Calu3 (cell line): ENCODE data around the gene TBP. TPM values are rescaled to one million over a fixed set of nuclear protein-coding genes. Genes with fewer than 3 reads are reported as not detected.

Source experiments
- BruUV-seq: library from RNA; stranded (reverse); fragments of 400-500 nt; replicated peaks from 2 replicates; lab custom pipeline; 2021; lab: Mats Ljungman, UMichigan
- CTCF ChIA-PET: fragments of 300-600 bp; sonication (Branson Sonifier 250); formaldehyde crosslinking; loops from one replicate; lab custom pipeline; 2022; ENCODE audit warnings: antibody characterized with exemption; lab: Charles Lee
- DNase-seq: peaks from one replicate; pipeline ENCODE4 v3.0.0; 2022
- H3K27ac Mint-ChIP-seq: one replicate; pipeline ENCODE4 v1.8.0; 2022; ENCODE audit warnings: mixed read lengths; ENCODE audit not compliant: unreplicated experiment
- H3K27me3 Mint-ChIP-seq: one replicate; pipeline ENCODE4 v1.8.0; 2022; ENCODE audit warnings: mixed read lengths; ENCODE audit not compliant: unreplicated experiment
- H3K36me3 Mint-ChIP-seq: one replicate; pipeline ENCODE4 v1.8.0; 2022; ENCODE audit warnings: mild to moderate bottlenecking, moderate library complexity, mixed read lengths; ENCODE audit not compliant: insufficient read depth, unreplicated experiment
- H3K4me1 Mint-ChIP-seq: one replicate; pipeline ENCODE4 v1.8.0; 2022; ENCODE audit warnings: mild to moderate bottlenecking, low read depth, mixed read lengths; ENCODE audit not compliant: unreplicated experiment
- H3K4me3 Mint-ChIP-seq: one replicate; pipeline ENCODE4 v1.8.0; 2022; ENCODE audit warnings: mild to moderate bottlenecking, low read depth, moderate library complexity, mixed read lengths; ENCODE audit not compliant: unreplicated experiment
- H3K9me3 Mint-ChIP-seq: one replicate; pipeline ENCODE4 v1.8.0; 2022; ENCODE audit warnings: low read depth, mixed read lengths; ENCODE audit not compliant: unreplicated experiment
- intact Hi-C: fragments of 100-400 bp; cut with micrococcal nuclease; formaldehyde crosslinking; loops from one replicate; pipeline ENCODE4 v1.10.0; 2022; ENCODE audit not compliant: unreplicated experiment
- total RNA-seq: library from RNA; stranded (reverse); gene quantifications from 2 replicates; pipeline ENCODE4 v1.2.3, GENCODE V29; 2022
- TF ChIP-seq, protein P1 (sequence below): fragments of 200-600 bp; IDR thresholded peaks from one replicate; pipeline ENCODE4 v1.8.0; 2022; ENCODE audit warnings: antibody characterized with exemption; ENCODE audit not compliant: unreplicated experiment

TBP gene
- total RNA-seq, 1 experiment from 2014 or later = 13.7 TPM

DNA sequence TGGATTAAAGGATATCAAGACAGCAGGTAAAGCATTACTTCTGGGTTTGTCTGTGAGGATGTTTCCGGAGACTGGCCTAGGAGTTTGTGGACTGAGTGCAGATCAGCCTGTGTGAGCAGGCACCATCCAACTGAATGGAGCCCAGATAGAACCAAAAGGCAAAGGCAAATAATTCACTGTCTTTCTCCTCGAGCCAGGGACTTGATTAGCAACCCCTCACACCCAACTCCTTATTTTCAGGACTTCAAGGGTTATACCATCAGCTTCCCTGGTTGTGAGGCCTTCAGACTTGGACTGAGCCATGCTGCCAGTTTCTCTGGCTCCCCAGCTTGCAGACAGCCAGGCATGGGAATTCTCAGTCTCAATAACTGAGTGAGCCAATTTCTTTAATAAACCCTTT, 20.4 kb upstream of the TBP start:
- H3K4me3 Mint-ChIP-seq = no peak overlapping the region
- no peaks in the 10 kb centered on the region for H3K27me3 Mint-ChIP-seq
- no peaks in the 10 kb centered on the region for H3K4me1 Mint-ChIP-seq
- intact Hi-C loops = no loop called here
- no peak for DNase-seq
- no peak overlapping the region for H3K27ac Mint-ChIP-seq
- CTCF ChIA-PET = no interaction called here
- H3K9me3 Mint-ChIP-seq = no peaks in the 10 kb centered on the region
- H3K36me3 Mint-ChIP-seq = peaks cover 19% of the 10 kb centered on the region
- BruUV-seq = no TSS peak
- TF ChIP-seq, protein P1, sequence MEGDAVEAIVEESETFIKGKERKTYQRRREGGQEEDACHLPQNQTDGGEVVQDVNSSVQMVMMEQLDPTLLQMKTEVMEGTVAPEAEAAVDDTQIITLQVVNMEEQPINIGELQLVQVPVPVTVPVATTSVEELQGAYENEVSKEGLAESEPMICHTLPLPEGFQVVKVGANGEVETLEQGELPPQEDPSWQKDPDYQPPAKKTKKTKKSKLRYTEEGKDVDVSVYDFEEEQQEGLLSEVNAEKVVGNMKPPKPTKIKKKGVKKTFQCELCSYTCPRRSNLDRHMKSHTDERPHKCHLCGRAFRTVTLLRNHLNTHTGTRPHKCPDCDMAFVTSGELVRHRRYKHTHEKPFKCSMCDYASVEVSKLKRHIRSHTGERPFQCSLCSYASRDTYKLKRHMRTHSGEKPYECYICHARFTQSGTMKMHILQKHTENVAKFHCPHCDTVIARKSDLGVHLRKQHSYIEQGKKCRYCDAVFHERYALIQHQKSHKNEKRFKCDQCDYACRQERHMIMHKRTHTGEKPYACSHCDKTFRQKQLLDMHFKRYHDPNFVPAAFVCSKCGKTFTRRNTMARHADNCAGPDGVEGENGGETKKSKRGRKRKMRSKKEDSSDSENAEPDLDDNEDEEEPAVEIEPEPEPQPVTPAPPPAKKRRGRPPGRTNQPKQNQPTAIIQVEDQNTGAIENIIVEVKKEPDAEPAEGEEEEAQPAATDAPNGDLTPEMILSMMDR = no peak

DNA sequence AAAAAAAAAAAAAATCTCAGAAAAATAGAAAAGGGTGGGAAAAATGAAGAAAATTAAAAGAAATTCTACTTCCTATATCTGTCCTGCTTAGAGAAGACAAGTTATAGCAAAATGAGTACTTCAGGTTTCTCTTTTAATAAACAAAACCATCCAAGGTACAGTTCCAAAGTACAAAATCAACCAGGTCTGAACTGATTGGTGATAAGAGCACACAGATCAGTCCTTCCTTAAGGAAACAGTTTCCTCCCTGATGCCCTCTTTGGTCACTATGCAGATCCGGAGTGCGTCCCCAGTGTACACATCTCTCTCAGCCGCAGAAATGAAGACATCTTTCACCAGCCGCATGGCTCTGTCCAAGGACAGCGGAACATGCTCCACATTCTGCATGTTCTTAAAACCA, 19.2 kb upstream of the TBP start:
- intact Hi-C loops = no loop called here
- TF ChIP-seq, protein P1 = no peak
- no peaks in the 10 kb centered on the region for H3K4me1 Mint-ChIP-seq
- BruUV-seq = no TSS peak
- peaks cover 29% of the 10 kb centered on the region for H3K36me3 Mint-ChIP-seq
- H3K9me3 Mint-ChIP-seq = no peaks in the 10 kb centered on the region
- no peaks in the 10 kb centered on the region for H3K27me3 Mint-ChIP-seq
- CTCF ChIA-PET = no interaction called here
- no peak overlapping the region for H3K4me3 Mint-ChIP-seq
- H3K27ac Mint-ChIP-seq = no peak overlapping the region
- no peak for DNase-seq

DNA sequence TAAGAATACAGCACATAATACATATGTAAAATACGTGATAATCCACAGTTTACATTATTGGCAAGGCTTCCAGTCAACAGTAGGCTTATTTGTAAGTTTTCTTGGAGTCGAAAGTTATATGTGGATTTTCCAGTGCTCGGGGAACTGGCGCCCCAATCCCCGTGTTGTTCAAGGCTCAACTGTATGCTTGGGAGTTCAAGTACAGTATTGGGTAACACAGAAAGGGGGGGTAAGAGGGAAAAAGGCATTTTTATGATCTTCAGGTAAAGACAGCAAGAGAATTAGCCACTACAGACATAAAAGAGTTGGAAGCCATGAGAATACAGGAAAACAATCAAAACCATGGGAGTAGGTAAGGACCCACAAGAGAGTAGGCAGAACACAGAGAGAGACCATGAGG, 17.5 kb upstream of the TBP start:
- H3K9me3 Mint-ChIP-seq = no peaks in the 10 kb centered on the region
- no peak for DNase-seq
- BruUV-seq = no TSS peak
- no peak overlapping the region for H3K4me3 Mint-ChIP-seq
- TF ChIP-seq, protein P1 = no peak
- intact Hi-C loops = no loop called here
- H3K4me1 Mint-ChIP-seq = no peaks in the 10 kb centered on the region
- CTCF ChIA-PET = no interaction called here
- H3K36me3 Mint-ChIP-seq = peaks cover 40% of the 10 kb centered on the region
- no peak overlapping the region for H3K27ac Mint-ChIP-seq
- H3K27me3 Mint-ChIP-seq = no peaks in the 10 kb centered on the region

DNA sequence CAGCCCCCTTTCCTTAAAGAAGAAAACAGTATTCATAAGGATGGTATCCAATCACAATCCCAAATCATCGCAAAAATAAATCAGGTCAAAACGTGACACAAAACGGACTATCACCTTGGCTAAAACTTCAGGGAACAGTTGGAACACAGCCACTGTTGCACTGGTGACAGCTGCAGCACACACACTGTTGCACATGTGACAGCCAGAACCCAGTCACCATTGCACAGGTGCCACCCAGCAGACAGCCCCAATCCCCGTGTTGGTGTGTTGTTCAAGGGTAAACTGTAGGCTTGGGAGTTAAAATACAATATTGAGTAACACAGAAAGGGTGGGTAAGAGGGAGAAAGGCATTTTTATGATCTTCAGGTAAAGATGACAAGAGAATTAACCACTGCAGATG, 16.8 kb upstream of the TBP start:
- TF ChIP-seq, protein P1 = no peak
- intact Hi-C loops = no loop called here
- CTCF ChIA-PET = no interaction called here
- H3K36me3 Mint-ChIP-seq = peaks cover 40% of the 10 kb centered on the region
- no peaks in the 10 kb centered on the region for H3K9me3 Mint-ChIP-seq
- no peaks in the 10 kb centered on the region for H3K4me1 Mint-ChIP-seq
- DNase-seq = no peak
- H3K27ac Mint-ChIP-seq = no peak overlapping the region
- H3K27me3 Mint-ChIP-seq = no peaks in the 10 kb centered on the region
- H3K4me3 Mint-ChIP-seq = no peak overlapping the region
- no TSS peak for BruUV-seq
